RKO (cell line): ENCODE measurements around the gene ZBTB21.
A peak's percentile ranks its signal among the peaks of the same experiment; 100 is the strongest.
"Not testable (repeated sequence)": the region's sequence is repeated elsewhere in the genome, so short reads cannot be mapped to it uniquely, and the experiment has no call there.

Experiments used
- DNase-seq: peaks from one replicate; pipeline ENCODE4 v3.0.0-alpha.2; 2016; ENCODE audit warnings: low spot score

The ZBTB21 gene

GRCh38 chr21:41966872-41967621 is 43.1 kb downstream of the ZBTB21 start:
- DNase-seq = no peak

DNA sequence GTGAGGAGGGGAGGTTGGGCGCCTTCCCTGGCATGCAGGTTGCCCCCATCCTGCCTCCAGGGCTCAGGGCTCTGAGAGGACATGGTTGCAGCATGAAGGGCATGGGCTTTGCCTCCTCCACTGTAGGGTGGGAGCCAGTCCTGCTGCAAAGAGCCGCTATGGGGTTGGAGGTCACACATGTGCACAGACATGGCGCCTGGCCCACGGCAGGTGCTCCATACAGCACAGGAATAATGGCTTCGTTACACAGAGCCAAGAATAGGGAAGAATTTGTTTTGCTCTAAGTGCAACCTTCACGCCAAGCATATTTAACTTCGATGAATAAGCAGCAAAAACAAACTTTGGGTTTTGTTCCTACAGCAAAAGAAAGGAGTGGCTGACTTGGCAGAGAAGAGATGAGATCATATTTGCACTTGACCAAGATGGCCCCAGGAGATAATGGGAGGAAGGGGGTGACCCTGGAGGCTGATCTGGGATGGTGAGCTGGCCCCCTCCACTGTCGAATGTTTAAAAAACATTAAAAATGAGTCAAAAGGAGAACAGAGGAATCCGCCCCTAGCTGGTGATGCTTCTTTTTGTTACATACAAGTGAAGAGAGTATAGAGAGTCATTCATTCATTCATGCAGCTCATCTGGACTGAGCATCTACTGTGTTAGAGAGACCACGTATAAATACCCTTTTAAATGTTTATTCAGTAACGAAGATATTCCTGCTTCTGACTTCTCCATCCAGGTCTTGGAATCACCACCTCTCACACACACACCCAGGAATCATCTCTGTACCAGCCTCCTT is 43.9 kb downstream of the ZBTB21 start:
- DNase-seq = no peak

DNA sequence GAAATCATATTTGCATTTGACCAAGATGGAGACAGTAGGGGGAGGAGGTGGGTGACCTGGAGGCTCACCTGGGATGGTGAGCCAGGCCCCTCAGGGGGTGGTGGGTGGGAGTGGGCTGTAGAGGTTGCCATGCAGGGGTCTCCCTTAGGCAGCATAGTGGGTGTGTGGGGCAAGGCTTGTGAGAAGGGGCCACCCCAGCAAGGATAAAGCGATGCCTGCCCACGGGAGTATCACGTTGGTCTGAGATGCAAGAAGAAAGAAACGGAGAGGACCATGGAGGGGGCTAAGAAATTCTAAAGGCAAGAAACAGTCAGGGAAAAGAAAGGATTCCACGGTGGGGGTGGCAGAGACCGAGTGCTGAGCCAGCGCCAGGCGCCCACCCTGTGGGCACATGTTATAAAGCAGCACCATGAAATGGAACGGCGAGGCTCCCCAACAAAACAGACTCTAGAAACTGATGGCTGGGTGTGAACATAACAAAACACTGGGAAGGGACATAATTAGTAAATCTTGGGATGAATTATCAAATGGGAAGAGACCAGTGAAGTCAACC is 44.6 kb downstream of the ZBTB21 start:
- no peak for DNase-seq

GRCh38 chr21:41965045-41965444 is 45.1 kb downstream of the ZBTB21 start:
- no peak for DNase-seq

GRCh38 chr21:41964171-41964570 is 46.0 kb downstream of the ZBTB21 start:
- no peak for DNase-seq

GRCh38 chr21:41962425-41962966 is 47.7 kb downstream of the ZBTB21 start:
- no peak for DNase-seq

DNA sequence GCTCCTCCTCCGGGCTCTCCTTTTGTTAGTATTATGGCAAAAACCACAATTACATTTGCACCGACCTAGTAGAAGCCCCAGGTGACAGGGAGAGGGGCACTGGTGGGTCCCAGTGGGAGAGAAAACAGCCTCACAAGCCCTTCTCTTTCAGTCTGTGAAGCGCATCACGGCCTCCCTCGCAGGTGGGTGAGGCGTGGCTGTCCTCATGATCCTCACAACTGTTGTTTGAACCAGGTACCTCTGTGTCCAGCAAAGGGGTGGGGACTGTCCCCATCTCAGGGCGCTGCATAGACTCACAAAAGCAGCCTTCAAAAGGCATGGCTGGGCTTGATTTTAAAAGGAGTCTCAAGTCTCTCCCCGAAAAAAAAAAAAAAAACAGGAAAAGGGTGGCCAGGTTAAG is 48.4 kb downstream of the ZBTB21 start:
- DNase-seq = no peak

DNA sequence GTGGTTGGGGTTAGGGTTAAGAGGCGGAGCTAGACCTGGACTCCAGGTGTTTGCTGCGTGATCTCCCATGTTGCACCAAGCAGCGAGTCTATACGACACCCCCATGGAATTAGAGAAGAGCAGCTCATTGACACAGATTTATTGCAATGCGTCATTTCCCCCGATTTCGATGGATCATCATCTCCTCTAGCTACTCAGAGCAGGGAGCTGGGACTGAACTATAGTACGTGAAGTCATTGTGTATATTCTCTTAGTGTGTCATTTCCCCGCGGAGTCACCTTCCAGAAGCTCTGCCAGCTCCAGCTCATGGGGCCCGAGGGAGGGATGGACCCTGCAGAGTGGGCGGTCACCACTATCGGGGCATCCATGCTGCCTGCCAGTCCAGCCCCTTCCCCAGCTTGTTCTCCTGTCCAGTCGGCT is 48.9 kb downstream of the ZBTB21 start:
- peak; percentile 100 for DNase-seq

DNA sequence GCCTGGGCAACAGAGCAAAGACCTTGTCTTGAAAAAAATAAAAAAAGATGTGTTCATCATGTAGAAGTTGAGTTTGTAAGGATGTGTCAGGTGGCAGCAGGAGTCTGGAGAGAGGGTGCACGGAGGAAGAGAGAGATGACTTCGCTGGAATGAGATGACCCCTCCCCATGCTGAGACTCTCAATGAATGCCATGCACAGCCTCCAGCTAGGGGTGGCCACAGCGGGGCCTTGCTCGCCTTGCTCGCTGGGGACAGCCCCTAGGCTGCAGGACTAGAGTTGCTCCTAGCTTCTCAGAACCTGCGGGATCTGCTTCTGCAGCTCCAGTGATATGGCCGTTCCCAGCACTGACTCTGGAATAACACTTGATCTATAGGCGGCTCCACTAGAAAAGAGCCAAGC is 49.8 kb downstream of the ZBTB21 start:
- DNase-seq = peak; percentile 66

GRCh38 chr21:41959697-41960096 is 50.5 kb downstream of the ZBTB21 start:
- DNase-seq = not testable (repeated sequence)

DNA sequence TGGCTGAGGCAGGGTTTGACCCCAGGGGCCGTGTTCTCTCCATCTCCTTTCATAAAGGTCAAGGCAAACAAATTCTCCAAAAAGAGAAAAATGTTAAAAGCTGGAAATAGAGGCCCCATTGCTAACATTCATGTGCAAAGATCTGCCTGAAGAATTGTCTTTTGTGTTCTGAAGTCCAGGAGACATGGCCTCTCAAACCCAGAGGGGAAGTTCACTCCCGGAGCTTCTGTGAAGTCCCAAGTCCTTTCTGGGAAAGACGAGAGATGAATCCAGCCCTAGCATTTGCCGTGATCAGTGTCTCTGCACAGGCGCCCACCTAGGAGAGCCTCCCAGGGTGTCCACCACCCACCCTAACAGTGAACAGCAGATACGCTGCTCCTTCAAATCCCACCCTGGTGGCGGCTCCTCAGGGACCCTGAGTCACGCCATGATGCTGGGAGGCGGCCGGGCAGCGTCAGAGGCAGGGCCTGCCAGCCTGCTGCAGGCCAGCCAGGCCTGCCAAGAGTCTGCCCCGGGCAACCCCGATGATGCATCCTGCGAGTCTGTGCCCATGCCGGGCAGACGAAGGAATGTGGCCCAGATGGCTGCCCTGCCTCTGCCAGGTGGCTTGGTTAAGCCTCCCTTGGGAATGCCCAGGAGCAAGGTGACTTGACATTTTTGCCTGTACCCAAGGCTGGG is 51.1 kb downstream of the ZBTB21 start:
- DNase-seq = peak; percentile 85

DNA sequence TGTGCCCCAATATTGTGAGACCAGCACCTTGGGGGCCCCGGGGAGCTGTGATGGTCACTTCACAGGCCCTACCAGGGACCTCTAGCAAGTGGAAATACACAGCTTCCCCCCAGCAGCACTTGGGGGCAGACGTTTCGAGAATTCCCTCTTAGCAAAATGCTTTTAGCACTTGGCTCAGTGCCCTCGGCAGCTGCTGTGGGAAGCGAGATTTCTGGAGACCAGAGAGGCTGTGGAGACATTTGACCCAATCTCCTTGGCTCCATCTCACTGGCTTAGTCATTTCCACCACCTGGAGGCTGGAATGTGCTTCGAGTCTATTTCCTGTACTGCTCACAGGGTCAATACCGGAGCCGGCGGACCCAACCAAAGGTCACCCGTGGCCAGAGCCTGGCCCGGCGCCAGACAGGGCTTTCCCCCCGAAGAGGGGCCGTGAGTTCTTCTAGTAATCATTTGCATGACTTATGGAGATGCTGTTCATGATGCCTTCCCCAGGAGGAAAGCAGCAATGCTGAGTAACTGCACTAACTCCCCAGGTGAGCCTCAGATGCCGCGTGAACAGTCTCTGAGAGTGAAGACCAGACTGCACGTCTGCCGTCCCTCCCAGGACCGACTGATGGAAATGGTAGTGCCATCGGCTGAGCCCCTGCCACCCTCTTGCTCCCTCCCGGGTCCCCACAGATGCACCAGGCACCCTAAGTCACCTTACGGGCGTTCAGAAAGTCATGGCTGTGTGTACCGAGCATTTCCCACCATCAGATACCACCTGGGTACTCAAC is 52.0 kb downstream of the ZBTB21 start:
- peak; percentile 100 for DNase-seq

GRCh38 chr21:41956926-41957729 is 53.0 kb downstream of the ZBTB21 start:
- peak; percentile 93 for DNase-seq

GRCh38 chr21:41955516-41955915 is 54.6 kb downstream of the ZBTB21 start:
- DNase-seq = no peak

- peak; percentile 88 for DNase-seq
These were observed 55.3 kb downstream of the ZBTB21 start for GRCh38 chr21:41954654-41955499.

DNA sequence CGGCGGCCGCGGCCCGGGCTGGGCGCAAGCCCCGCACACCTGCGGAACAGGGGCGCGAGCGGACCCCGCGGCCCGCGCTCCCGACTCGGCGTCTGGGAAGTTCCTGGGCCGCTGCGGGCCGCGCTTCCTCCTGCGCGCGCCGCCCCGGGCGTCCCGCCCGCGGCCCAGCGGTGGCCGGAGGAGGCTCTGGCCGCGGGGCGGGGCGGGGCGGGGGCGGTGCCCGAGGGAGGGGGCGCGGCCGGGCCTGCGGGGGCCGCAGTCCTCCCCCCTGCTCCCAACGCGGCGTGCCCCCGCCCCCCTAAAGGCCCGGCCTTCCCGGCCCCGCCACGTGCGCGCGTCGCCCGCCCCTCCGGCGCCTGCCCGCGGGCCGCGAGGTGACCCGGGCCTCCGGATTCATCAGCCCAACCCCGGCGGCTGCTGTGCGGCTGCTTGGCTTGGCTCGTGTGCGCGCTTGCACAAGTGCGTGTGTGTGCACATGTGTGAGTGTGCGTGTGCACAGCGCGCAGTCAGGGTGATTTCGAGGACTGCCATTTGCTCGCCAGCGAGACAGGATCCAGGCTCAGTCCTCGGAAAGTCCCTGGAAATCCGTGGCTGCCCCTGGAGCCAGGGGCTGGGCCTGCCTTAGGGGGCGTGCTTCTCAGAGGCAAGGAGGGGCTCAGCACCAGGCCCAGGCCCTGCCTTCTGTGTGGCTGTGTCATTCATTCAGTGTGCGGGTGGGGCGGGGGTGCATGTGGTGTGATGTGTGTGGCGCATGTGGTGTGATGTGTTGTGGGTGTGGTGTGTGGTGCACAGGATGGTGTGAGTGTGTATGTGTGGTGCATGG is 56.1 kb downstream of the ZBTB21 start, which contains the start of gene C2CD2:
Gene C2CD2 (minus strand): TSS at position 188 of the 823 bp plus-strand sequence. CDS start 370 bp downstream, outside the sequence.
- DNase-seq = peak; percentile 92

- no peak for DNase-seq
These were observed 56.8 kb downstream of the ZBTB21 start for GRCh38 chr21:41953249-41953830.
